Mesothelial cell of epicardium (in vitro differentiated cells): ENCODE results near the gene ESRRA. TPM values are rescaled to one million over a fixed set of nuclear protein-coding genes. Genes with fewer than 3 reads are reported as not detected.

Experiments used
- DNase-seq, 2 experiments: peaks; one replicate each; pipeline ENCODE4 v3.0.0; 2021; ENCODE audit warnings: low spot score in 2 of 2; ENCODE audit not compliant: unreplicated experiment in 2 of 2
- H3K27ac Mint-ChIP-seq: 2 replicates; pipeline ENCODE4 v1.8.0; 2021; ENCODE audit warnings: mixed read lengths
- H3K27me3 Mint-ChIP-seq: 2 replicates; pipeline ENCODE4 v1.8.0; 2021; ENCODE audit warnings: low read depth, mixed read lengths
- H3K36me3 Mint-ChIP-seq: 2 replicates; pipeline ENCODE4 v1.8.0; 2021; ENCODE audit warnings: mixed read lengths
- H3K4me1 Mint-ChIP-seq: 2 replicates; pipeline ENCODE4 v1.8.0; 2021; ENCODE audit warnings: mixed read lengths
- H3K4me3 Mint-ChIP-seq: 2 replicates; pipeline ENCODE4 v1.8.0; 2021; ENCODE audit warnings: mild to moderate bottlenecking, moderate library complexity, mixed read lengths
- H3K9me3 Mint-ChIP-seq: 2 replicates; pipeline ENCODE4 v1.8.0; 2021; ENCODE audit warnings: mixed read lengths
- microRNA-seq: library from miRNA; unstranded; fragments of <30 nt; microRNA quantifications from one replicate; pipeline ENCODE4 v1.2.0, GENCODE V29; 2021; ENCODE audit warnings: inconsistent platforms, mixed read lengths
- total RNA-seq: library from RNA; stranded (reverse); gene quantifications from 3 replicates; pipeline ENCODE4 v1.2.1, GENCODE V29; 2021
- TF ChIP-seq, protein P1 (sequence below): fragments of 200-600 bp; sonication (generic); IDR thresholded peaks from one replicate; pipeline ENCODE4 v1.5.0; 2021; ENCODE audit warnings: antibody characterized with exemption; ENCODE audit not compliant: unreplicated experiment

ESRRA gene
- total RNA-seq, 1 donor from 2014 or later: 26.6 TPM

DNA sequence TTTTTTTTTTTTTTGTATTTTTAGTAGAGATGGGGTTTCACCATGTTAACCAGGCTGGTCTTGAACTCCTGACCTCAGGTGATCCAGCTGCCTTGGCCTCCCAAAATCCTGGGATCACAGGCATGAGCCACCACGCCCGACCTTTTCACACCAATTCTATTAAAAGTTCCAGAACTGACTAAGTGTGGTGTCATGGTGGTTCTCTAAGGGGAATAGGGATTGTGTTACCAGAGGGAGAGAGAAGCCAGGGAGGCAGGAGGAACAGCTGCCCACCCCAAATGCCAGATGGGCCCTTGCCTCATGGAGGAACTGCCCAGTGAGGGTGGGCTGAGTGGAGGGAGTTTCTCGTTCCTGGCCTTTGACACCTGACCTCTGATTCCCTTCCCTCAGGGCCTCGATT, 59.6 kb downstream of the ESRRA start:
- H3K27ac Mint-ChIP-seq: no peak overlapping the region
- no peaks in the 10 kb centered on the region for H3K9me3 Mint-ChIP-seq
- peaks cover 3% of the 10 kb centered on the region for H3K4me1 Mint-ChIP-seq
- H3K27me3 Mint-ChIP-seq: no peaks in the 10 kb centered on the region
- TF ChIP-seq, protein P1, sequence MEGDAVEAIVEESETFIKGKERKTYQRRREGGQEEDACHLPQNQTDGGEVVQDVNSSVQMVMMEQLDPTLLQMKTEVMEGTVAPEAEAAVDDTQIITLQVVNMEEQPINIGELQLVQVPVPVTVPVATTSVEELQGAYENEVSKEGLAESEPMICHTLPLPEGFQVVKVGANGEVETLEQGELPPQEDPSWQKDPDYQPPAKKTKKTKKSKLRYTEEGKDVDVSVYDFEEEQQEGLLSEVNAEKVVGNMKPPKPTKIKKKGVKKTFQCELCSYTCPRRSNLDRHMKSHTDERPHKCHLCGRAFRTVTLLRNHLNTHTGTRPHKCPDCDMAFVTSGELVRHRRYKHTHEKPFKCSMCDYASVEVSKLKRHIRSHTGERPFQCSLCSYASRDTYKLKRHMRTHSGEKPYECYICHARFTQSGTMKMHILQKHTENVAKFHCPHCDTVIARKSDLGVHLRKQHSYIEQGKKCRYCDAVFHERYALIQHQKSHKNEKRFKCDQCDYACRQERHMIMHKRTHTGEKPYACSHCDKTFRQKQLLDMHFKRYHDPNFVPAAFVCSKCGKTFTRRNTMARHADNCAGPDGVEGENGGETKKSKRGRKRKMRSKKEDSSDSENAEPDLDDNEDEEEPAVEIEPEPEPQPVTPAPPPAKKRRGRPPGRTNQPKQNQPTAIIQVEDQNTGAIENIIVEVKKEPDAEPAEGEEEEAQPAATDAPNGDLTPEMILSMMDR: no peak
- no peak for DNase-seq
- peaks cover 44% of the 10 kb centered on the region for H3K36me3 Mint-ChIP-seq
- H3K4me3 Mint-ChIP-seq: no peak overlapping the region

Small RNAs within 50 kb of the gene (microRNA-seq; reads per million reads assigned to microRNA genes)
- not detected for gene MIR7155

Other genes starting within 250 kb of the ESRRA start
- gene MACROD1, start 139.4 kb upstream of the ESRRA start, total RNA-seq: 39.0 to 44.0 TPM (median 39.4 TPM) in 3 replicates
- 127 to 133 TPM (median 131 TPM) in 3 replicates for gene STIP1, start 119.4 kb upstream of the ESRRA start, total RNA-seq
- gene FERMT3, start 98.8 kb upstream of the ESRRA start, total RNA-seq: 4.8 to 8.4 TPM (median 5.9 TPM) in 3 replicates
- gene TRPT1, start 79.3 kb upstream of the ESRRA start, total RNA-seq: 38.9 to 41.1 TPM (median 40.9 TPM) in 3 replicates
- 31.9 to 35.6 TPM (median 33.7 TPM) in 3 replicates for gene NUDT22, start 79.2 kb upstream of the ESRRA start, total RNA-seq
- gene DNAJC4, start 75.0 kb upstream of the ESRRA start, total RNA-seq: 43.6 to 49.4 TPM (median 45.0 TPM) in 3 replicates
- 83.2 to 90.1 TPM (median 85.8 TPM) in 3 replicates for gene VEGFB, start 70.9 kb upstream of the ESRRA start, total RNA-seq
- 35.5 to 40.2 TPM (median 36.4 TPM) in 3 replicates for gene FKBP2, start 64.4 kb upstream of the ESRRA start, total RNA-seq
- gene PPP1R14B, start 58.6 kb upstream of the ESRRA start, total RNA-seq: 119 to 131 TPM (median 124 TPM) in 3 replicates
- gene PLCB3, start 54.0 kb upstream of the ESRRA start, total RNA-seq: 34.9 to 35.7 TPM (median 35.7 TPM) in 3 replicates
- 50.2 to 53.1 TPM (median 52.2 TPM) in 3 replicates for gene BAD, start 20.9 kb upstream of the ESRRA start, total RNA-seq
- 43.8 to 45.1 TPM (median 44.6 TPM) in 3 replicates for gene GPR137, start 19.7 kb upstream of the ESRRA start, total RNA-seq
- gene KCNK4, start 14.2 kb upstream of the ESRRA start, total RNA-seq: 0.22 to 0.58 TPM (median 0.27 TPM) in 3 replicates
- 0.47 TPM in 1 of 3 replicates, not detected in the others for gene CATSPERZ, start 5.2 kb upstream of the ESRRA start, total RNA-seq
- gene TRMT112, start 12.0 kb downstream of the ESRRA start, total RNA-seq: 178 to 201 TPM (median 184 TPM) in 3 replicates
- gene PRDX5, start 12.6 kb downstream of the ESRRA start, total RNA-seq: 134 to 139 TPM (median 139 TPM) in 3 replicates
- gene CCDC88B, start 34.7 kb downstream of the ESRRA start, total RNA-seq: 10.1 to 12.0 TPM (median 11.5 TPM) in 3 replicates
- gene RPS6KA4, start 53.6 kb downstream of the ESRRA start, total RNA-seq: 27.6 to 30.1 TPM (median 30.1 TPM) in 3 replicates